HEK293 (cell line): ENCODE measurements around the gene WNT5B.

Source experiments
- BCL11B ChIP-seq: fragments of 450-650 bp; formaldehyde crosslinking; IDR thresholded peaks from 2 replicates; pipeline ENCODE4 v1.5.1; 2016; ENCODE audit warnings: low read depth, missing biosample characterization, missing genetic modification characterization
- GFI1B ChIP-seq: fragments of 450-650 bp; formaldehyde crosslinking; IDR thresholded peaks from 2 replicates; pipeline ENCODE4 v1.5.1; 2016; ENCODE audit warnings: missing biosample characterization, missing genetic modification characterization
- KLF10 ChIP-seq: fragments of 450-650 bp; IDR thresholded peaks from 2 replicates; pipeline ENCODE4 v1.5.1; 2018; ENCODE audit warnings: missing biosample characterization, mild to moderate bottlenecking, missing genetic modification characterization
- KLF16 ChIP-seq: fragments of 450-650 bp; formaldehyde crosslinking; IDR thresholded peaks from 2 replicates; pipeline ENCODE4 v1.5.1; 2017; ENCODE audit warnings: missing biosample characterization, missing genetic modification characterization
- KLF9 ChIP-seq: fragments of 450-650 bp; formaldehyde crosslinking; IDR thresholded peaks from 2 replicates; pipeline ENCODE4 v1.5.1; 2016; ENCODE audit warnings: missing biosample characterization, missing genetic modification characterization, low read depth
- PRDM1 ChIP-seq: fragments of 450-650 bp; formaldehyde crosslinking; IDR thresholded peaks from 2 replicates; pipeline ENCODE4; 2016; ENCODE audit warnings: missing biosample characterization, missing genetic modification characterization
- SCRT1 ChIP-seq: fragments of 450-650 bp; formaldehyde crosslinking; IDR thresholded peaks from 2 replicates; pipeline ENCODE4 v1.5.1; 2016; ENCODE audit warnings: missing biosample characterization, missing genetic modification characterization, borderline replicate concordance
- SCRT2 ChIP-seq: fragments of 450-650 bp; formaldehyde crosslinking; IDR thresholded peaks from 2 replicates; pipeline ENCODE4 v1.5.1; 2016; ENCODE audit warnings: missing biosample characterization, missing genetic modification characterization
- SETDB1 ChIP-seq: IDR thresholded peaks from one replicate; pipeline ENCODE4 v1.6.1; 2017; ENCODE audit warnings: mild to moderate bottlenecking, low read length, moderate library complexity, mixed read lengths; ENCODE audit not compliant: insufficient read length
- ZBTB17 ChIP-seq: fragments of 450-650 bp; formaldehyde crosslinking; IDR thresholded peaks from 2 replicates; pipeline ENCODE4 v1.5.1; 2016; ENCODE audit warnings: missing biosample characterization, missing genetic modification characterization
- ZBTB21 ChIP-seq: fragments of 450-650 bp; formaldehyde crosslinking; IDR thresholded peaks from 2 replicates; pipeline ENCODE4 v1.5.1; 2017; ENCODE audit warnings: missing biosample characterization, missing genetic modification characterization
- ZFP3 ChIP-seq: fragments of 450-650 bp; formaldehyde crosslinking; IDR thresholded peaks from 2 replicates; pipeline ENCODE4 v1.5.1; 2016; ENCODE audit warnings: low read depth, missing biosample characterization, missing genetic modification characterization
- ZFP37 ChIP-seq: fragments of 450-650 bp; formaldehyde crosslinking; IDR thresholded peaks from 2 replicates; pipeline ENCODE4 v1.5.1; 2016; ENCODE audit warnings: missing biosample characterization, missing genetic modification characterization
- ZNF114 ChIP-seq: fragments of 450-650 bp; formaldehyde crosslinking; IDR thresholded peaks from 2 replicates; pipeline ENCODE4 v1.5.0; 2017; ENCODE audit warnings: missing biosample characterization, missing genetic modification characterization
- ZNF121 ChIP-seq: fragments of 450-650 bp; formaldehyde crosslinking; IDR thresholded peaks from 2 replicates; pipeline ENCODE4 v1.5.1; 2016; ENCODE audit warnings: missing biosample characterization, missing genetic modification characterization
- ZNF132 ChIP-seq: fragments of 450-650 bp; formaldehyde crosslinking; IDR thresholded peaks from 2 replicates; pipeline ENCODE4 v1.5.1; 2017; ENCODE audit warnings: missing biosample characterization, missing genetic modification characterization, borderline replicate concordance
- ZNF133 ChIP-seq: fragments of 450-650 bp; formaldehyde crosslinking; IDR thresholded peaks from 2 replicates; pipeline ENCODE4 v1.5.1; 2016; ENCODE audit warnings: missing biosample characterization, missing genetic modification characterization
- ZNF157 ChIP-seq: fragments of 450-650 bp; formaldehyde crosslinking; IDR thresholded peaks from 2 replicates; pipeline ENCODE4 v1.5.1; 2016; ENCODE audit warnings: missing biosample characterization, missing genetic modification characterization
- ZNF202 ChIP-seq: fragments of 450-650 bp; formaldehyde crosslinking; IDR thresholded peaks from 2 replicates; pipeline ENCODE4 v1.5.1; 2016; ENCODE audit warnings: missing biosample characterization, missing genetic modification characterization, borderline replicate concordance
- ZNF223 ChIP-seq: fragments of 450-650 bp; formaldehyde crosslinking; IDR thresholded peaks from 2 replicates; pipeline ENCODE4 v1.5.1; 2016; ENCODE audit warnings: missing biosample characterization, missing genetic modification characterization
- ZNF37A ChIP-seq: fragments of 450-650 bp; IDR thresholded peaks from 2 replicates; pipeline ENCODE4 v1.5.1; 2018; ENCODE audit warnings: missing biosample characterization, missing genetic modification characterization
- ZNF416 ChIP-seq: fragments of 450-650 bp; formaldehyde crosslinking; IDR thresholded peaks from 2 replicates; pipeline ENCODE4 v1.5.1; 2016; ENCODE audit warnings: missing biosample characterization, missing genetic modification characterization
- ZNF426 ChIP-seq: fragments of 450-650 bp; formaldehyde crosslinking; IDR thresholded peaks from 2 replicates; pipeline ENCODE4 v1.5.1; 2017; ENCODE audit warnings: missing biosample characterization, missing genetic modification characterization, mild to moderate bottlenecking, inconsistent platforms, moderate library complexity
- ZNF544 ChIP-seq: fragments of 450-650 bp; formaldehyde crosslinking; IDR thresholded peaks from 2 replicates; pipeline ENCODE4 v1.5.0; 2017; ENCODE audit warnings: missing biosample characterization, missing genetic modification characterization
- ZNF561 ChIP-seq: fragments of 450-650 bp; IDR thresholded peaks from 2 replicates; pipeline ENCODE4 v1.5.1; 2018; ENCODE audit warnings: missing biosample characterization, missing genetic modification characterization, borderline replicate concordance
- ZNF623 ChIP-seq: fragments of 450-650 bp; formaldehyde crosslinking; IDR thresholded peaks from 2 replicates; pipeline ENCODE4 v1.5.1; 2016; ENCODE audit warnings: missing biosample characterization, missing genetic modification characterization
- ZNF624 ChIP-seq: fragments of 450-650 bp; formaldehyde crosslinking; IDR thresholded peaks from 2 replicates; pipeline ENCODE4 v1.5.1; 2017; ENCODE audit warnings: missing biosample characterization, missing genetic modification characterization
- ZNF629 ChIP-seq: fragments of 450-650 bp; formaldehyde crosslinking; IDR thresholded peaks from 2 replicates; pipeline ENCODE4 v1.5.1; 2017; ENCODE audit warnings: missing biosample characterization, missing genetic modification characterization
- ZNF664 ChIP-seq: fragments of 450-650 bp; formaldehyde crosslinking; IDR thresholded peaks from 2 replicates; pipeline ENCODE4 v1.5.1; 2016; ENCODE audit warnings: missing biosample characterization, missing genetic modification characterization
- ZNF670 ChIP-seq: fragments of 450-650 bp; formaldehyde crosslinking; IDR thresholded peaks from 2 replicates; pipeline ENCODE4 v1.5.1; 2016; ENCODE audit warnings: missing biosample characterization, missing genetic modification characterization, low read depth
- ZSCAN23 ChIP-seq: fragments of 450-650 bp; formaldehyde crosslinking; IDR thresholded peaks from 2 replicates; pipeline ENCODE4 v1.5.1; 2016; ENCODE audit warnings: missing biosample characterization, missing genetic modification characterization
- TF ChIP-seq, protein P1 (sequence below): fragments of 450-650 bp; formaldehyde crosslinking; IDR thresholded peaks from 2 replicates; pipeline ENCODE4 v1.5.0; 2017; ENCODE audit warnings: missing biosample characterization, missing genetic modification characterization, borderline replicate concordance
- TF ChIP-seq, protein P2 (sequence below): fragments of 450-650 bp; formaldehyde crosslinking; IDR thresholded peaks from 2 replicates; pipeline ENCODE4 v1.5.1; 2016; ENCODE audit warnings: missing biosample characterization, missing genetic modification characterization
- TF ChIP-seq, protein P3 (sequence below): fragments of 450-650 bp; IDR thresholded peaks from 2 replicates; pipeline ENCODE4 v1.5.1; 2018; ENCODE audit warnings: missing biosample characterization, mild to moderate bottlenecking, missing genetic modification characterization
- TF ChIP-seq, protein P4 (sequence below): fragments of 450-650 bp; formaldehyde crosslinking; IDR thresholded peaks from 2 replicates; pipeline ENCODE4 v1.5.1; 2017; ENCODE audit warnings: missing biosample characterization, missing genetic modification characterization

WNT5B gene

DNA sequence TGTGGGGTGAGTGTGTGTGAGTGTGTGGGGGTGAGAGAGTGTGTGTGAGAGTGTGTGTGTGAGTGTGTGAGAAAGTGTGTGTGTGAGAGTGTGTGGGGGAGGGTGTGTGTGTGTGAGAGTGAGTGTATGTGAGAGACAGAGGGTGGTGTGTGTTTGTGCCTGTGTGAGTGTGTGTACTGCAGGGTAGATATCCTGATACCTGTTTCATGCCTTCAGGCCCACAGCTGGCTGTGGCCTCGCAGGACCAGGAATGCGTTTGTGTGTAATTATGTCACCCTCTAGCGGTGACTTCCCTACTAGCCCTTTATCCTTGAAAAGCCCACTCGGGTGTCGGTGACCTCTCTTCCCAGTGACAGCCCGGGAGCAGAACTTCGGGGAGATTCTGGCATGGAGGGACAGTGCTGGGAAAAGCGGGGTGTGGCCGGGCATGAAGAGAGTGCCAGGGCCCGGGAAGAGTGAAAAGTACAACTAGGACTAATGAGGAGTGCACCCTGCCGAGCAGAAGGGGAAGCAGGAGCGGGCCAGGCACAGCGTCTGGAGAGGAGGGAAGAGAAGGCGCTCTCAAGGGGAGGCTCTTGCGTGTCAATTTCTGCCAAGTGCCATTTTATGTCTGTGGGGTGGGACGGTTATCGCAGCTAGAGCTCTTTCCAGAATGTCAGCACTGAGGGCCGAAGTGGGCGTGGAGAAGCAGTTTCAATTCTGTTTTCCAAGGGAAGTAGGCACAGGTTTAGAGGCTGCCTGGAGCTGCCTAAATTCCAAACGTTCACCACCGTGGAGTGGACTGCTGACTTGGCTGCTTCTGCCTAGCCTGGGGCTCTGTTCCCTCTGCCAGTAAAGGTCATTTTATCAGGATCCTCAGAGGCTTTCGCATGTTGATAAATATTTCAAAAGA is 23.7 kb upstream of the WNT5B start (continued):
- TF ChIP-seq, protein P1, sequence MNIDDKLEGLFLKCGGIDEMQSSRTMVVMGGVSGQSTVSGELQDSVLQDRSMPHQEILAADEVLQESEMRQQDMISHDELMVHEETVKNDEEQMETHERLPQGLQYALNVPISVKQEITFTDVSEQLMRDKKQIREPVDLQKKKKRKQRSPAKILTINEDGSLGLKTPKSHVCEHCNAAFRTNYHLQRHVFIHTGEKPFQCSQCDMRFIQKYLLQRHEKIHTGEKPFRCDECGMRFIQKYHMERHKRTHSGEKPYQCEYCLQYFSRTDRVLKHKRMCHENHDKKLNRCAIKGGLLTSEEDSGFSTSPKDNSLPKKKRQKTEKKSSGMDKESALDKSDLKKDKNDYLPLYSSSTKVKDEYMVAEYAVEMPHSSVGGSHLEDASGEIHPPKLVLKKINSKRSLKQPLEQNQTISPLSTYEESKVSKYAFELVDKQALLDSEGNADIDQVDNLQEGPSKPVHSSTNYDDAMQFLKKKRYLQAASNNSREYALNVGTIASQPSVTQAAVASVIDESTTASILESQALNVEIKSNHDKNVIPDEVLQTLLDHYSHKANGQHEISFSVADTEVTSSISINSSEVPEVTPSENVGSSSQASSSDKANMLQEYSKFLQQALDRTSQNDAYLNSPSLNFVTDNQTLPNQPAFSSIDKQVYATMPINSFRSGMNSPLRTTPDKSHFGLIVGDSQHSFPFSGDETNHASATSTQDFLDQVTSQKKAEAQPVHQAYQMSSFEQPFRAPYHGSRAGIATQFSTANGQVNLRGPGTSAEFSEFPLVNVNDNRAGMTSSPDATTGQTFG (tag by site-specific recombination) = peak; percentile 84
- peak; percentile 50; the same call in 1 of the 2 replicates for TF ChIP-seq ZNF133 (tag by site-specific recombination)
- TF ChIP-seq, protein P2, sequence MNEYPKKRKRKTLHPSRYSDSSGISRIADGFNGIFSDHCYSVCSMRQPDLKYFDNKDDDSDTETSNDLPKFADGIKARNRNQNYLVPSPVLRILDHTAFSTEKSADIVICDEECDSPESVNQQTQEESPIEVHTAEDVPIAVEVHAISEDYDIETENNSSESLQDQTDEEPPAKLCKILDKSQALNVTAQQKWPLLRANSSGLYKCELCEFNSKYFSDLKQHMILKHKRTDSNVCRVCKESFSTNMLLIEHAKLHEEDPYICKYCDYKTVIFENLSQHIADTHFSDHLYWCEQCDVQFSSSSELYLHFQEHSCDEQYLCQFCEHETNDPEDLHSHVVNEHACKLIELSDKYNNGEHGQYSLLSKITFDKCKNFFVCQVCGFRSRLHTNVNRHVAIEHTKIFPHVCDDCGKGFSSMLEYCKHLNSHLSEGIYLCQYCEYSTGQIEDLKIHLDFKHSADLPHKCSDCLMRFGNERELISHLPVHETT (tag by site-specific recombination) = peak; percentile 92
- TF ChIP-seq ZNF426 (tag by site-specific recombination) = no peak
- TF ChIP-seq ZBTB21 (tag by site-specific recombination) = peak; percentile 70
- peak; percentile 23; the same call in 1 of the 2 replicates for TF ChIP-seq ZSCAN23 (tag by site-specific recombination)
- TF ChIP-seq ZNF121 (tag by site-specific recombination) = no peak; the same call in 1 of the 2 replicates
- no peak; the same call in 1 of the 2 replicates for TF ChIP-seq KLF16 (tag by site-specific recombination)
- peak; percentile 99 for TF ChIP-seq ZBTB17 (tag by site-specific recombination)
- no peak for TF ChIP-seq ZNF37A (tag by site-specific recombination)
- peak; percentile 59 for TF ChIP-seq KLF9 (tag by site-specific recombination)
- peak; percentile 100 for TF ChIP-seq PRDM1 (tag by site-specific recombination)
- no peak for TF ChIP-seq ZNF416 (tag by site-specific recombination)
- TF ChIP-seq ZNF223 = peak; percentile 52; the same call in 1 of the 2 replicates
- TF ChIP-seq, protein P3, sequence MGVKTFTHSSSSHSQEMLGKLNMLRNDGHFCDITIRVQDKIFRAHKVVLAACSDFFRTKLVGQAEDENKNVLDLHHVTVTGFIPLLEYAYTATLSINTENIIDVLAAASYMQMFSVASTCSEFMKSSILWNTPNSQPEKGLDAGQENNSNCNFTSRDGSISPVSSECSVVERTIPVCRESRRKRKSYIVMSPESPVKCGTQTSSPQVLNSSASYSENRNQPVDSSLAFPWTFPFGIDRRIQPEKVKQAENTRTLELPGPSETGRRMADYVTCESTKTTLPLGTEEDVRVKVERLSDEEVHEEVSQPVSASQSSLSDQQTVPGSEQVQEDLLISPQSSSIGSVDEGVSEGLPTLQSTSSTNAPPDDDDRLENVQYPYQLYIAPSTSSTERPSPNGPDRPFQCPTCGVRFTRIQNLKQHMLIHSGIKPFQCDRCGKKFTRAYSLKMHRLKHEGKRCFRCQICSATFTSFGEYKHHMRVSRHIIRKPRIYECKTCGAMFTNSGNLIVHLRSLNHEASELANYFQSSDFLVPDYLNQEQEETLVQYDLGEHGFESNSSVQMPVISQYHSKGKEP (tag by site-specific recombination) = no peak
- TF ChIP-seq ZNF157 (tag by site-specific recombination) = peak; percentile 58; the same call in 1 of the 2 replicates
- TF ChIP-seq KLF10 (tag by site-specific recombination) = no peak; the same call in 1 of the 2 replicates
- no peak for TF ChIP-seq ZNF114
- TF ChIP-seq ZNF132 (tag by site-specific recombination) = no peak
- no peak for TF ChIP-seq ZFP3
- TF ChIP-seq ZNF202 (tag by site-specific recombination) = no peak
- TF ChIP-seq GFI1B (tag by site-specific recombination) = peak; percentile 52; the same call in 1 of the 2 replicates
- TF ChIP-seq SCRT1 = peak; percentile 95
- no peak for TF ChIP-seq ZNF624
- no peak for TF ChIP-seq ZNF664 (tag by site-specific recombination)
- TF ChIP-seq, protein P4, sequence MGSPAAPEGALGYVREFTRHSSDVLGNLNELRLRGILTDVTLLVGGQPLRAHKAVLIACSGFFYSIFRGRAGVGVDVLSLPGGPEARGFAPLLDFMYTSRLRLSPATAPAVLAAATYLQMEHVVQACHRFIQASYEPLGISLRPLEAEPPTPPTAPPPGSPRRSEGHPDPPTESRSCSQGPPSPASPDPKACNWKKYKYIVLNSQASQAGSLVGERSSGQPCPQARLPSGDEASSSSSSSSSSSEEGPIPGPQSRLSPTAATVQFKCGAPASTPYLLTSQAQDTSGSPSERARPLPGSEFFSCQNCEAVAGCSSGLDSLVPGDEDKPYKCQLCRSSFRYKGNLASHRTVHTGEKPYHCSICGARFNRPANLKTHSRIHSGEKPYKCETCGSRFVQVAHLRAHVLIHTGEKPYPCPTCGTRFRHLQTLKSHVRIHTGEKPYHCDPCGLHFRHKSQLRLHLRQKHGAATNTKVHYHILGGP (tag by site-specific recombination) = 0 out of 2 replicates have a peak, but pooled peaks have one; percentile 18
- TF ChIP-seq SETDB1 = no peak
- no peak for TF ChIP-seq ZNF670 (tag by site-specific recombination)
- peak; percentile 96 for TF ChIP-seq SCRT2 (tag by site-specific recombination)
- no peak for TF ChIP-seq ZNF544
- peak; percentile 90 for TF ChIP-seq BCL11B (tag by site-specific recombination)
- peak; percentile 78 for TF ChIP-seq ZFP37 (tag by site-specific recombination)
- no peak for TF ChIP-seq ZNF561 (tag by site-specific recombination)
- no peak; the same call in 1 of the 2 replicates for TF ChIP-seq ZNF623 (tag by site-specific recombination)
- TF ChIP-seq ZNF629 (tag by site-specific recombination) = no peak
